UCSD-AML1 (cell line): ENCODE results near the gene LCN9.
"Not testable (repeated sequence)": the region's sequence is repeated elsewhere in the genome, so short reads cannot be mapped to it uniquely, and the experiment has no call there.

Source experiments
- DNase-seq: peaks from one replicate; lab custom pipeline; 2025; ENCODE audit not compliant: unreplicated experiment; lab: John Stamatoyannopoulos, UW

LCN9 gene

GRCh38 chr9:135662758-135663450 lies at the start of gene LCN9:
Gene LCN9 (plus strand): TSS chr9:135663309. CDS start chr9:135663322, 13 bp downstream.
- DNase-seq = no peak

- DNase-seq = no peak
These were observed 48.9 kb upstream of the LCN9 start for GRCh38 chr9:135613946-135614805.

- DNase-seq = no peak
These were observed 48.1 kb upstream of the LCN9 start for GRCh38 chr9:135614821-135615665.

GRCh38 chr9:135615666-135616618 lies 47.2 kb upstream of the LCN9 start:
- DNase-seq = no peak

GRCh38 chr9:135616619-135617537 lies 46.2 kb upstream of the LCN9 start:
- DNase-seq = no peak

- no peak for DNase-seq
These were observed 45.6 kb upstream of the LCN9 start for GRCh38 chr9:135617538-135617900.

- DNase-seq = no peak
These were observed 45.1 kb upstream of the LCN9 start for GRCh38 chr9:135617991-135618411.

GRCh38 chr9:135618866-135619598 lies 44.1 kb upstream of the LCN9 start:
- no peak for DNase-seq

- no peak for DNase-seq
These were observed 43.6 kb upstream of the LCN9 start for GRCh38 chr9:135619599-135619886.

GRCh38 chr9:135620558-135620957 lies 42.6 kb upstream of the LCN9 start:
- no peak for DNase-seq

GRCh38 chr9:135622415-135623020 lies 40.6 kb upstream of the LCN9 start:
- DNase-seq = no peak

GRCh38 chr9:135624282-135624681 lies 38.8 kb upstream of the LCN9 start:
- DNase-seq = no peak

GRCh38 chr9:135632841-135633240 lies 30.3 kb upstream of the LCN9 start:
- no peak for DNase-seq

GRCh38 chr9:135636930-135637530 lies 26.1 kb upstream of the LCN9 start:
- DNase-seq = not testable (repeated sequence)

GRCh38 chr9:135639196-135639595 lies 23.9 kb upstream of the LCN9 start, which contains the start of gene GLT6D1:
Gene GLT6D1 (minus strand): TSS chr9:135639540. CDS start chr9:135639187, 353 bp downstream.
- DNase-seq = no peak

GRCh38 chr9:135641047-135641446 lies 22.1 kb upstream of the LCN9 start:
- no peak for DNase-seq

- no peak for DNase-seq
These were observed 21.4 kb upstream of the LCN9 start for GRCh38 chr9:135641745-135642144.
